ENCODE measurements around the gene MEIG1.

- no peak for TF ChIP-seq POLR2A (IDR thresholded peaks at IDR 0.05)
- TF ChIP-seq, protein P1, sequence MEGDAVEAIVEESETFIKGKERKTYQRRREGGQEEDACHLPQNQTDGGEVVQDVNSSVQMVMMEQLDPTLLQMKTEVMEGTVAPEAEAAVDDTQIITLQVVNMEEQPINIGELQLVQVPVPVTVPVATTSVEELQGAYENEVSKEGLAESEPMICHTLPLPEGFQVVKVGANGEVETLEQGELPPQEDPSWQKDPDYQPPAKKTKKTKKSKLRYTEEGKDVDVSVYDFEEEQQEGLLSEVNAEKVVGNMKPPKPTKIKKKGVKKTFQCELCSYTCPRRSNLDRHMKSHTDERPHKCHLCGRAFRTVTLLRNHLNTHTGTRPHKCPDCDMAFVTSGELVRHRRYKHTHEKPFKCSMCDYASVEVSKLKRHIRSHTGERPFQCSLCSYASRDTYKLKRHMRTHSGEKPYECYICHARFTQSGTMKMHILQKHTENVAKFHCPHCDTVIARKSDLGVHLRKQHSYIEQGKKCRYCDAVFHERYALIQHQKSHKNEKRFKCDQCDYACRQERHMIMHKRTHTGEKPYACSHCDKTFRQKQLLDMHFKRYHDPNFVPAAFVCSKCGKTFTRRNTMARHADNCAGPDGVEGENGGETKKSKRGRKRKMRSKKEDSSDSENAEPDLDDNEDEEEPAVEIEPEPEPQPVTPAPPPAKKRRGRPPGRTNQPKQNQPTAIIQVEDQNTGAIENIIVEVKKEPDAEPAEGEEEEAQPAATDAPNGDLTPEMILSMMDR (IDR thresholded peaks at IDR 0.05) = no peak
Observed at GRCh38 chr10:14916600-14916999, 42.6 kb upstream of the MEIG1 start.
